T-cell (primary cell): Measurements from ENCODE around the gene TTC33. TPM values are rescaled to one million over a fixed set of nuclear protein-coding genes. Genes with fewer than 3 reads are reported as not detected.
A peak's percentile ranks its signal among the peaks of the same experiment; 100 is the strongest.

Experiments used
- ATAC-seq, 4 experiments: fragments of 200-7000 bp in 3 of 4; fragments of 150-1000 bp in 1 of 4; cut with Tn5 transposase; replicated peaks in 1 of 4; 1 replicate in 3 of 4; 2 replicates in 1 of 4; pipeline ENCODE4 v1.10.0; 2021; ENCODE audit warnings: moderate library complexity in 3 of 4, mild to moderate bottlenecking in 2 of 4, moderate number of reproducible peaks in 1 of 4
- CTCF ChIA-PET, 2 donors: fragments of 300-600 bp; sonication (Branson Sonifier 250); formaldehyde crosslinking; loops; one replicate each; lab custom pipeline; 2022; ENCODE audit warnings: antibody characterized with exemption in 2 of 2; lab: Charles Lee
- POLR2A ChIA-PET, 2 donors: fragments of 300-600 bp; sonication (Branson Sonifier 250); formaldehyde crosslinking; loops; one replicate each; lab custom pipeline; 2022; ENCODE audit warnings: antibody characterized with exemption in 2 of 2; lab: Charles Lee
- DNase-seq, 35 experiments: peaks; one replicate each; pipeline versions ENCODE4 v3.0.0 to v3.0.0-alpha.2; 2013 to 2023
- H3K27ac ChIP-seq: one replicate; pipeline ENCODE4 v1.5.1; 2013; ENCODE audit warnings: low read length
- H3K27me3 ChIP-seq, 2 experiments: replicated peaks in 1 of 2; 1 replicate in 1 of 2; 2 replicates in 1 of 2; pipeline versions ENCODE4 v1.6.1 to v1.7.0; 2013; ENCODE audit warnings: low read length in 1 of 2, mixed read lengths in 1 of 2; ENCODE audit not compliant: control insufficient read depth in 2 of 2, insufficient read depth in 2 of 2; ENCODE audit errors: extremely low read depth in 1 of 2
- H3K36me3 ChIP-seq, 2 donors: 1 replicate in 1 of 2; 2 replicates in 1 of 2; pipeline versions ENCODE4 v1.6.1 to v1.7.0; 2013; ENCODE audit warnings: low read length in 1 of 2; ENCODE audit not compliant: control insufficient read depth in 2 of 2, insufficient read depth in 1 of 2; ENCODE audit errors: extremely low read depth in 1 of 2
- H3K4me1 ChIP-seq, 2 experiments: 1 replicate in 1 of 2; 2 replicates in 1 of 2; pipeline versions ENCODE4 v1.6.1 to v1.7.0; 2013; ENCODE audit warnings: low read length in 2 of 2, mixed read lengths in 1 of 2; ENCODE audit not compliant: insufficient read depth in 2 of 2, control insufficient read depth in 1 of 2; ENCODE audit errors: extremely low read depth in 1 of 2
- H3K4me3 ChIP-seq, 2 donors: 1 replicate in 1 of 2; 2 replicates in 1 of 2; pipeline versions ENCODE4 v1.5.1 to v1.7.0; 2013; ENCODE audit warnings: mild to moderate bottlenecking in 2 of 2, low read length in 1 of 2, moderate library complexity in 1 of 2; ENCODE audit not compliant: control insufficient read depth in 1 of 2; ENCODE audit errors: extremely low read depth in 1 of 2
- H3K9me3 ChIP-seq: 2 replicates; pipeline ENCODE4 v1.7.0; 2013
- H3K27ac Mint-ChIP-seq, 2 donors: one replicate each; pipeline ENCODE4 v1.8.0; 2020 to 2021; ENCODE audit warnings: mild to moderate bottlenecking in 2 of 2, mixed read lengths in 2 of 2
- H3K27me3 Mint-ChIP-seq, 2 donors: one replicate each; pipeline ENCODE4 v1.8.0; 2021 to 2022; ENCODE audit warnings: mixed read lengths in 2 of 2
- H3K36me3 Mint-ChIP-seq: one replicate; pipeline ENCODE4 v1.8.0; 2021; ENCODE audit warnings: mixed read lengths
- H3K4me1 Mint-ChIP-seq, 3 donors: one replicate each; pipeline ENCODE4 v1.8.0; 2020 to 2022; ENCODE audit warnings: mixed read lengths in 3 of 3, mild to moderate bottlenecking in 1 of 3
- H3K4me3 Mint-ChIP-seq, 3 donors: one replicate each; pipeline ENCODE4 v1.8.0; 2020 to 2022; ENCODE audit warnings: mild to moderate bottlenecking in 3 of 3, mixed read lengths in 3 of 3, moderate library complexity in 3 of 3
- H3K9me3 Mint-ChIP-seq, 3 donors: one replicate each; pipeline ENCODE4 v1.8.0; 2020 to 2022; ENCODE audit warnings: mixed read lengths in 3 of 3
- WGBS: methylation state at CpG from one replicate; pipeline ENCODE4 v1.1.5; 2013; ENCODE audit warnings: missing lambda C conversion rate; ENCODE audit not compliant: insufficient coverage; 5-methylcytosine and 5-hydroxymethylcytosine counted together
- total RNA-seq, 35 experiments: library from RNA in 6 of 35; stranded (reverse) in 6 of 35; fragments of 120-200 nt in 1 of 35; gene quantifications; one replicate each; pipeline versions ENCODE4 v1.2.1 to v1.2.4 and lab custom pipeline; 2013 to 2026

Gene TTC33
- total RNA-seq, 5 donors from 2014 or later (not counting 1 experiment from before 2014, with no cell fraction given) = 8.3 to 15.4 (median 13.6) TPM

DNA sequence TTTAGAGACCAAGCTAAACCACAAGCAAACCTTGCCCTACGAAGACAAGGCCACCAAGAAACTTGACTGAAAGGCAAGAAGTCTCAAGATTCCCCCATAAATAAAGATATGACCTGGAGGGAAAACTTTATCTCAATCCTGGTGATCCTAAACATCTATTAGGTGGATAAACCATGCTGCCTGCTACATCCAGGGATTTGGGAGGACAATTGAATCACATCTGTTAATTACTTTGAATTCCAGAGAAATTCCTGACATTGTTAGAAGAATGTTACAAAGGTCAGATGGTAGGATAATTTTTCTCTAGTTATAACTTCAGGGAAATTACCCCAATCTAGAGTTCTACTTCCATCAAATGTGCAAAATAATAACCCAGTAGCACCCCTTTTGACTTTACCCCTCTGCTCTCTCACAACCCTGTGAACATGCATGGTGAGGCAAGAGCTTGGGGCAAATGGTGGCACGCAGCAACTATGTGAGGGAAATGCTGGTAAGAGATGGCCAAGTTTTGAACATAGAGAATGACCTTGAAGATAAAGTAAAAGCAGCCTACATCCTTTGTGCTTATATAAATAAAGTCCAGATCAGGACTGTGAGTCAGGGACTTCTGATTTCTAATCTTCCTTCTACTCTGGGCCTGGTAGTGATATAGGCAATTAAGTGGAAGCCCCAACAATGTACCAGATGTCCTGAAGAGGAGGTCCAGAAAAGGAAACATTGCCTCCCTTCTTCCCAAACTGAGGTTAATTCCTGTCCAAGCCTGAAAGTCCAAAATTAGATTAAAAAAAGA lies 133.1 kb downstream of the TTC33 start:
- Histone ChIP-seq H3K4me1 (peaks cover 11 to 26% of the 10 kb centered on the region in 2 experiments), H3K36me3 (no peaks in the 10 kb centered on the region), H3K4me3 (no peak overlapping the region), H3K27ac (peak overlapping the region; percentile 42), H3K27me3 (no peaks in the 10 kb centered on the region), H3K9me3 (no peaks in the 10 kb centered on the region)
- no peaks in the 10 kb centered on the region for H3K27me3 Mint-ChIP-seq
- H3K36me3 Mint-ChIP-seq = no peaks in the 10 kb centered on the region
- H3K27ac Mint-ChIP-seq = peak overlapping the region; percentile 88 to 93
- H3K4me1 Mint-ChIP-seq = peaks cover 37 to 49% (median 41%) of the 10 kb centered on the region in 3 donors
- 80% methylated on average over 2 of the region's 2 CpGs for WGBS
- ATAC-seq (no peak), DNase-seq (no peak)
- H3K4me3 Mint-ChIP-seq = peak overlapping the region in 1 of 3 donors; percentile 43
- no peaks in the 10 kb centered on the region for H3K9me3 Mint-ChIP-seq
- ChIA-PET CTCF (interaction anchor here in 1 of 2 donors (0.6 kb wide), 1 partner anchor 75 kb away, joined by 10 read pairs; no protein-coding TSS in a partner anchor), POLR2A (interaction anchor here in 1 of 2 donors (0.7 to 1.1 kb wide), 4 partner anchors 31 to 62 kb away, joined by 3 to 6 read pairs (median 3); no protein-coding TSS in a partner anchor)

DNA sequence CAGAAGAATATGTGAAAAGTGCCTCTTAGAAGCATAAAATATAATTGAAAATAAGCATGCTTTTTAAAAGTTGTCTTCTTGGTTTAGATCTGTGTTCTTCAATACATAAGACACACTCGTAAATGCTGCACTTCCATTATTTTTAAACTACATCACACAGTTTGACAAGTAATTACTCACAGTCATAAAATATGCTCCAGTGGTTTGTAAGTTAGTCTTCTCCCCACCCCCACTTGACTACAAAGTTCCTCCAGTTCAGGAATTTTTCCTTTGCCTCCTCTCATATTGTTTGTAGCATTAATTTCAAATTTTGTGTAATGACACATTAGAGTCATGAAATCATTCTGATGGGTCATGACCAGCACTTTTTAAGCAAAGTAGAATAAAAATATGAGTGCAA lies 136.3 kb downstream of the TTC33 start:
- no peaks in the 10 kb centered on the region for H3K9me3 ChIP-seq
- Mint-ChIP-seq H3K9me3 (no peaks in the 10 kb centered on the region), H3K27ac (no peak overlapping the region), H3K4me1 (peaks cover 39 to 55% (median 48%) of the 10 kb centered on the region in 3 donors), H3K36me3 (no peaks in the 10 kb centered on the region), H3K4me3 (no peak overlapping the region), H3K27me3 (no peaks in the 10 kb centered on the region)
- no peak overlapping the region for H3K4me3 ChIP-seq
- no peak for ATAC-seq
- no peaks in the 10 kb centered on the region for H3K27me3 ChIP-seq
- WGBS = no CpG with 5 or more reads among the region's 1 CpG
- ChIA-PET CTCF (no interaction called here), POLR2A (no interaction called here)
- no peaks in the 10 kb centered on the region for H3K36me3 ChIP-seq
- DNase-seq = no peak
- H3K4me1 ChIP-seq = peaks cover 11 to 36% of the 10 kb centered on the region in 2 experiments
- H3K27ac ChIP-seq = no peak overlapping the region

DNA sequence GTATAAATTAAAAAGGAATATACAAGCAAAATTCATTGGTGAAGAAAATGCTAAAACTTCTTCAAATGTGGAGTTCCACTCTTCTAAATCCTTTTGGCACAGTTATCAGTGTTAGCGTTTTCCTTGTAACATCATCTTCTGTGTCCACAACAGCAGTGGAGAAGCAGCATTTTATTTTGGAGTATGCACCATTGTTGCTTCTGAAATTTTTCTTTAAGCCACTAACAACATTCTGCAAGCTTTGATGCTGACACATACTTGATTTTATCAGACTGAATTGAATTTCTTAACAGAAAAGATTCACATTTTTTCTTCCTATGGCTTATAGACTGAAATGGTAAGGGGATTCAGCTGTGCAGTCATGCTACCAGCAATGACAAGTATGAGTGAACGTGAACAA lies 136.8 kb downstream of the TTC33 start:
- Mint-ChIP-seq H3K4me1 (peaks cover 34 to 53% (median 46%) of the 10 kb centered on the region in 3 donors), H3K27ac (no peak overlapping the region)
- WGBS = no CpG with 5 or more reads among the region's 2 CpGs

DNA sequence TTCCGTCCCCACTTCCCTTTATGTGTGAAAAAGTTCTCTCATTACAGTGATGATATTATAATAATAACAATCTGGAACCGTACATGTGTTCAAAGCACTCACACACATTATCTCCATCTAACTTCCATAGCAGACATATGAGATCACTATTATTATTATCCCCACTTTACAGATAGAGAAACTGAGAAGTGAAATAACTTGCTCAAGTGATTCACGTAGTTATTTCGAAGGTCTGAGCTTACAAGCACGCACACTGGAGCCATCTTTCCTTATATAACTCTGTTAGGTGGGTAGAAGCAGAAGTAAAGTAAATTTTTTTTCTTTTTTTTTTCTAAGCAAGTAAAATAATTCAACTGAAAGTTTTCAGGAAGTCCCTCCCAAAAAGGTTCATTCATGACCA lies 139.0 kb downstream of the TTC33 start:
- Mint-ChIP-seq H3K27me3 (no peaks in the 10 kb centered on the region), H3K4me3 (no peak overlapping the region), H3K4me1 (peaks cover 13 to 38% (median 28%) of the 10 kb centered on the region in 3 donors), H3K9me3 (peaks cover 0 to 4% (median 0%) of the 10 kb centered on the region in 3 donors), H3K36me3 (no peaks in the 10 kb centered on the region), H3K27ac (no peak overlapping the region)
- DNase-seq (no peak), ATAC-seq (no peak)
- Histone ChIP-seq H3K36me3 (no peaks in the 10 kb centered on the region), H3K4me1 (peaks cover 0 to 11% of the 10 kb centered on the region in 2 experiments), H3K9me3 (no peaks in the 10 kb centered on the region), H3K27me3 (no peaks in the 10 kb centered on the region), H3K27ac (no peak overlapping the region), H3K4me3 (no peak overlapping the region)
- no CpG with 5 or more reads among the region's 5 CpGs for WGBS
- CTCF ChIA-PET = no interaction called here
- POLR2A ChIA-PET = no interaction called here

More for the DNA sequence above, 136.8 kb downstream of the TTC33 start:
- no peaks in the 10 kb centered on the region for H3K27me3 ChIP-seq
- no peaks in the 10 kb centered on the region for H3K36me3 ChIP-seq
- ChIA-PET CTCF (interaction anchor here in 1 of 2 donors (0.7 kb wide), 1 partner anchor 43 kb away, joined by 3 read pairs; no protein-coding TSS in a partner anchor), POLR2A (interaction anchor here in 1 of 2 donors (0.6 kb wide), 1 partner anchor 54 kb away, joined by 3 read pairs; no protein-coding TSS in a partner anchor)
- H3K4me1 ChIP-seq = peaks cover 11 to 31% of the 10 kb centered on the region in 2 experiments
- DNase-seq (no peak), ATAC-seq (no peak)
- H3K27ac ChIP-seq = no peak overlapping the region
- no peak overlapping the region for H3K4me3 Mint-ChIP-seq
- no peak overlapping the region for H3K4me3 ChIP-seq
- H3K9me3 Mint-ChIP-seq = no peaks in the 10 kb centered on the region
- no peaks in the 10 kb centered on the region for H3K36me3 Mint-ChIP-seq
- H3K27me3 Mint-ChIP-seq = no peaks in the 10 kb centered on the region
- no peaks in the 10 kb centered on the region for H3K9me3 ChIP-seq

DNA sequence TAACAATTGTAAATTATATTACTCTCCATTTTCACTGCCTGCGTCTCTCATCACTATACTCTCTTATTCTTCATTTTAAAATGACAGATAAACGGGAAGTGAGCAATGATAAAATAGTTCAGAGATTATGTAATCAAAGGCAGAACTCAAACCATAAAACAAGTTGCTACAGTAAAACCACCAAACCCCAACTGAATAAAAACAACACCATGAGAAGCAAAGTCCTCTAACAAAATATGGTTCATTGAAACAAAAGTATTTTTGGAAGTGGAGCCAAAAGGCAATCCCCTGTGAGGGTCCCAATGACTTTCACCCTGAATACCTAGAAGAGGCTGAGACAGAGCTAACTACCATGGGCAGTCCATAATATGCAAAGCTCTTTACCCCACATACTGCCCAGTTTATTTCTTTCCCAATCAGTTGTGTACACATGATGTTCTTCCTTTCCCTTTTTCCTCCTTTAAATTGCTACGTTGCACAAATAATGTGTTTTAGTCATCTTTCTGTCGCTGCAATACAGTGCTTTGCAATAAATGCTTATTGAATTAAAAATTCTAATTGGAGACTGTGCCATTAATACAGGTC lies 140.1 kb downstream of the TTC33 start:
- Histone ChIP-seq H3K9me3 (no peaks in the 10 kb centered on the region), H3K4me1 (peaks cover 0 to 10% of the 10 kb centered on the region in 2 experiments), H3K4me3 (peak overlapping the region in 1 of 2 donors; percentile 23), H3K36me3 (no peaks in the 10 kb centered on the region), H3K27ac (peak overlapping the region; percentile 30), H3K27me3 (no peaks in the 10 kb centered on the region)
- H3K27me3 Mint-ChIP-seq = no peaks in the 10 kb centered on the region
- CTCF ChIA-PET = no interaction called here
- peaks cover 2 to 4% (median 3%) of the 10 kb centered on the region in 3 donors for H3K9me3 Mint-ChIP-seq
- POLR2A ChIA-PET = no interaction called here
- ATAC-seq (peak; percentile 51 to 82 (median 62)), DNase-seq (peak in 1 of 35 experiments; percentile 23)
- peak overlapping the region; percentile 79 to 81 for H3K27ac Mint-ChIP-seq
- H3K36me3 Mint-ChIP-seq = no peaks in the 10 kb centered on the region
- peaks cover 11 to 36% (median 26%) of the 10 kb centered on the region in 3 donors for H3K4me1 Mint-ChIP-seq
- peak overlapping the region in 1 of 3 donors; percentile 33 for H3K4me3 Mint-ChIP-seq
- no CpG with 5 or more reads among the region's 4 CpGs for WGBS

DNA sequence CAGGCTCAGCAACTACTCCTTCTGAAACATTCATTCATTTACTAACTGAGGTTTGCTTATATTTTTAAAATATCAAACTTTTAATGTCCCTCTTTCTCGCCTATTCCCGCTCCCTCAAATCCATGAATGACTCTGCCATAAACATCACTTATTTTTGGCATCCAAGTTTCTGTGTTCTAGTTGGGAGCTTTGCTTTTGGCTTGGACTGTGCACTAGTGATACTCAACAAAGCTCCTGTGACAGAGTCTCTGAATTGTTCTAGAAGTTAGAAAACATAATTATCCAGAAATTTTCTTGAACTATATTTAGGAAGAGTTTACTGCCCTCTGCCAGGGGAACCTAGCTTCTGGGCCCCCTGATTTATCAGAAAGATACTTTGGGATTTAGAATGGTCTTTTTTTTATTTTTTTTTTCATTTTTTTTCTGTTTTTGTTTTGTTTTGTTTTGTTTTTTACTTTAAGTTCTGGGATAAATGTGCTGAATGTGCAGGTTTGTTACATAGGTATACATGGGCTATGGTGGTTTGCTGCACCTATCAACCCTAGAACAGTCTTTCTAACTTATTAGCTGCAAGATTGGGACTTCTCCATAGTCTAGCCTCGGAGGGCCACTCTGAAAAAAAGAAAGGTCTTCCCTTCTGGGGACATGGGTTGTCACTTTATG lies 140.7 kb downstream of the TTC33 start:
- H3K9me3 ChIP-seq = no peaks in the 10 kb centered on the region
- no peaks in the 10 kb centered on the region for H3K27me3 ChIP-seq
- ChIA-PET POLR2A (interaction anchor here in 1 of 2 donors (0.6 to 0.7 kb wide), 2 partner anchors 17 to 66 kb away, joined by 3 to 4 read pairs; no protein-coding TSS in a partner anchor), CTCF (no interaction called here)
- no peaks in the 10 kb centered on the region for H3K36me3 Mint-ChIP-seq
- H3K27ac ChIP-seq = peak overlapping the region; percentile 30
- H3K4me1 ChIP-seq = peaks cover 0 to 10% of the 10 kb centered on the region in 2 experiments
- DNase-seq = peak in 1 of 35 experiments; percentile 8
- H3K27me3 Mint-ChIP-seq = no peaks in the 10 kb centered on the region
- no CpG with 5 or more reads among the region's 3 CpGs for WGBS
- peak in 3 of 4 experiments; percentile 31 to 35 (median 32) for ATAC-seq
- H3K27ac Mint-ChIP-seq = peak overlapping the region; percentile 79 to 81
- peak overlapping the region in 1 of 3 donors; percentile 33 for H3K4me3 Mint-ChIP-seq
- H3K4me3 ChIP-seq = no peak overlapping the region
- H3K36me3 ChIP-seq = no peaks in the 10 kb centered on the region
- peaks cover 2 to 4% (median 3%) of the 10 kb centered on the region in 3 donors for H3K9me3 Mint-ChIP-seq
- H3K4me1 Mint-ChIP-seq = peaks cover 11 to 31% (median 26%) of the 10 kb centered on the region in 3 donors
